HG03457 (cell line): ENCODE results near the gene TMEM184C.
A peak's percentile ranks its signal among the peaks of the same experiment; 100 is the strongest.

Experiments
- ATAC-seq: cut with Tn5 transposase; IDR thresholded peaks from one replicate; pipeline ENCODE4 v1.9.1; 2021; ENCODE audit warnings: moderate number of reproducible peaks; ENCODE audit not compliant: unreplicated experiment

The TMEM184C gene

GRCh38 chr4:147617173-147617840 is at the start of gene TMEM184C:
Gene TMEM184C, plus strand, starts transcription at chr4:147617397. Its CDS starts 560 bp downstream, at chr4:147617957.
- peak; percentile 99 for ATAC-seq

- ATAC-seq, result no peak
Observed at GRCh38 chr4:147570616-147571015, 46.6 kb upstream of the TMEM184C start.

GRCh38 chr4:147571036-147571770 is 46.0 kb upstream of the TMEM184C start:
- no peak for ATAC-seq

GRCh38 chr4:147576084-147576483 is 41.1 kb upstream of the TMEM184C start:
- ATAC-seq, result no peak

GRCh38 chr4:147578051-147578476 is 39.1 kb upstream of the TMEM184C start:
- no peak for ATAC-seq

- no peak for ATAC-seq
Observed at GRCh38 chr4:147578593-147578992, 38.6 kb upstream of the TMEM184C start.

- ATAC-seq, result no peak
Observed at GRCh38 chr4:147580396-147580795, 36.8 kb upstream of the TMEM184C start.

GRCh38 chr4:147581606-147582350 is 35.4 kb upstream of the TMEM184C start:
- no peak for ATAC-seq

- no peak for ATAC-seq
Observed at GRCh38 chr4:147582386-147583060, 34.7 kb upstream of the TMEM184C start.

GRCh38 chr4:147583876-147584275 is 33.3 kb upstream of the TMEM184C start:
- no peak for ATAC-seq

GRCh38 chr4:147586032-147586431 is 31.2 kb upstream of the TMEM184C start:
- no peak for ATAC-seq

GRCh38 chr4:147586637-147587036 is 30.6 kb upstream of the TMEM184C start:
- ATAC-seq, result no peak

- ATAC-seq, result no peak
Observed at GRCh38 chr4:147587041-147587440, 30.2 kb upstream of the TMEM184C start.

- ATAC-seq, result no peak
Observed at GRCh38 chr4:147589586-147589985, 27.6 kb upstream of the TMEM184C start.

GRCh38 chr4:147590249-147590920 is 26.8 kb upstream of the TMEM184C start:
- no peak for ATAC-seq

- ATAC-seq, result no peak
Observed at GRCh38 chr4:147591106-147591505, 26.1 kb upstream of the TMEM184C start.

GRCh38 chr4:147594107-147594506 is 23.1 kb upstream of the TMEM184C start:
- no peak for ATAC-seq

GRCh38 chr4:147594578-147594977 is 22.6 kb upstream of the TMEM184C start:
- no peak for ATAC-seq

GRCh38 chr4:147596377-147596776 is 20.8 kb upstream of the TMEM184C start:
- no peak for ATAC-seq

GRCh38 chr4:147596981-147597380 is 20.2 kb upstream of the TMEM184C start:
- no peak for ATAC-seq

- no peak for ATAC-seq
Observed at GRCh38 chr4:147597561-147597960, 19.6 kb upstream of the TMEM184C start.
